Smooth muscle cell (in vitro differentiated cells): ENCODE data around the gene DPT. TPM values are rescaled to one million over a fixed set of nuclear protein-coding genes. Genes with fewer than 3 reads are reported as not detected.

Experiments
- DNase-seq: peaks from one replicate; lab custom pipeline; 2025; ENCODE audit not compliant: unreplicated experiment; lab: John Stamatoyannopoulos, UW
- H2AFZ ChIP-seq: fragments of 200-600 bp; sonication (generic); 2 replicates; pipeline ENCODE4 v1.6.0; 2016; ENCODE audit warnings: antibody characterized with exemption, low read depth, mild to moderate bottlenecking
- H3F3A ChIP-seq: fragments of 200-600 bp; sonication (generic); 2 replicates; pipeline ENCODE4 v1.6.0; 2017; ENCODE audit warnings: antibody characterized with exemption, low read depth
- H3K27ac ChIP-seq: fragments of 200-600 bp; sonication (generic); 2 replicates; pipeline ENCODE4 v1.5.1; 2016; ENCODE audit warnings: low read depth, mild to moderate bottlenecking
- H3K27me3 ChIP-seq: fragments of 200-600 bp; sonication (generic); 2 replicates; pipeline ENCODE4 v1.6.1; 2016; ENCODE audit warnings: low read depth, mild to moderate bottlenecking
- H3K36me3 ChIP-seq: fragments of 200-600 bp; sonication (generic); 2 replicates; pipeline ENCODE4 v1.5.1; 2016; ENCODE audit warnings: low read depth
- H3K4me1 ChIP-seq: fragments of 200-600 bp; sonication (generic); 2 replicates; pipeline ENCODE4 v1.5.1; 2016; ENCODE audit warnings: low read depth
- H3K4me2 ChIP-seq: fragments of 200-600 bp; sonication (generic); 2 replicates; pipeline ENCODE4 v1.6.0; 2016; ENCODE audit warnings: mild to moderate bottlenecking
- H3K4me3 ChIP-seq: fragments of 200-600 bp; sonication (generic); 2 replicates; pipeline ENCODE4 v1.5.1; 2016; ENCODE audit warnings: mild to moderate bottlenecking
- H3K79me2 ChIP-seq: fragments of 200-600 bp; sonication (generic); 2 replicates; pipeline ENCODE4 v1.6.0; 2016; ENCODE audit warnings: low read depth, mild to moderate bottlenecking
- H3K9ac ChIP-seq: fragments of 200-600 bp; sonication (generic); 2 replicates; pipeline ENCODE4 v1.6.0; 2016; ENCODE audit warnings: low read depth
- H3K9me3 ChIP-seq: fragments of 200-600 bp; sonication (generic); replicated peaks from 2 replicates; pipeline ENCODE4 v1.5.1; 2016; ENCODE audit warnings: low read depth
- H4K20me1 ChIP-seq: fragments of 200-600 bp; sonication (generic); 2 replicates; pipeline ENCODE4 v1.6.0; 2016; ENCODE audit warnings: low read depth
- CTCF ChIP-seq: fragments of 200-600 bp; sonication (generic); IDR thresholded peaks from 2 replicates; pipeline ENCODE4 v1.5.1; 2017; ENCODE audit warnings: borderline replicate concordance, mild to moderate bottlenecking, antibody characterized with exemption; ENCODE audit not compliant: insufficient read depth, poor library complexity, severe bottlenecking
- WGBS: methylation state at CpG from one replicate; pipeline ENCODE4 v1.1.7; 2016; ENCODE audit warnings: low lambda C conversion rate; 5-methylcytosine and 5-hydroxymethylcytosine counted together
- polyA plus RNA-seq: library from polyadenylated mRNA; unstranded; fragments of >200 nt; fragmentation: Nextera tagmentation; extraction: Ambion mirVana; gene quantifications from 2 replicates; pipeline ENCODE4 v1.2.1, GENCODE V29; 2016
- total RNA-seq: library from RNA; depleted of rRNA; stranded (reverse); fragments of >200 nt; gene quantifications from 2 replicates; pipeline ENCODE4 v1.2.3, GENCODE V29; 2014

The DPT gene
- total and polyA plus RNA-seq, 2 experiments from 2014 or later, result 3.1 to 13.4 TPM

- Histone ChIP-seq H3K79me2 (no peaks in the 10 kb centered on the region), H2AFZ (no peak overlapping the region), H3K27me3 (no peaks in the 10 kb centered on the region), H3K36me3 (no peaks in the 10 kb centered on the region), H3K9me3 (no peaks in the 10 kb centered on the region), H3F3A (no peaks in the 10 kb centered on the region), H3K4me1 (no peaks in the 10 kb centered on the region), H3K27ac (no peak overlapping the region), H4K20me1 (no peaks in the 10 kb centered on the region), H3K4me3 (no peak overlapping the region), H3K9ac (no peak overlapping the region), H3K4me2 (peak overlapping the region; percentile 33)
- WGBS, result 88% methylated on average over 5 of the region's 5 CpGs
- DNase-seq, result no peak
- TF ChIP-seq CTCF, result no peak
Observed at GRCh38 chr1:168729405-168729802, 398 bp upstream of the DPT start.

- no peaks in the 10 kb centered on the region for H3K36me3 ChIP-seq
- H3K4me1 ChIP-seq, result no peaks in the 10 kb centered on the region
- DNase-seq, result no peak
- no peaks in the 10 kb centered on the region for H3K79me2 ChIP-seq
- no peaks in the 10 kb centered on the region for H3F3A ChIP-seq
- no peak overlapping the region for H3K4me2 ChIP-seq
- H3K4me3 ChIP-seq, result no peak overlapping the region
- H4K20me1 ChIP-seq, result no peaks in the 10 kb centered on the region
- H3K27ac ChIP-seq, result no peak overlapping the region
- WGBS, result 100% methylated on average over 2 of the region's 2 CpGs
- H2AFZ ChIP-seq, result peak overlapping the region; percentile 46
- no peak for TF ChIP-seq CTCF
- no peaks in the 10 kb centered on the region for H3K9me3 ChIP-seq
- no peak overlapping the region for H3K9ac ChIP-seq
- H3K27me3 ChIP-seq, result no peaks in the 10 kb centered on the region
Observed at GRCh38 chr1:168726719-168727118, 2.3 kb downstream of the DPT start.

DNA sequence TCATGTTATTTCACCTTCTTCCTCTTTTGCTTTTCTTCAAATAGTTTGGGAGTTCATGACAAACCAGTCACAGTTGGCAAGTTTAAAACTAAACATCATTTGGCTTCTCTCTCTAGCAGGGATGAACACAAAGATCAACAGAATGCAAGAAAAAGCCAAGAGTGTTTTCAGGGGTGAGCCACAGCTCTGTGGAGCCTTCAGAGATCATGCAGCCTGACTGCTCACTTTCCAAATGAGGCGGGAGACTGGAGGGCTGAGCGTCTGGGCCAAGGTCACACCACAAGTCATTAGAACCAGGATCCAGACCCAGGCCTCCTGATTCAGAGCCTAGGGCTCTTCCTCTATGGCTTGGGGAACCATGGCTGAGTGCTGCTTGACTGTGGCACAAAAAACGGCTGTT, 2.7 kb downstream of the DPT start:
- H3K4me2 ChIP-seq, result no peak overlapping the region
- no peaks in the 10 kb centered on the region for H3K36me3 ChIP-seq
- no peaks in the 10 kb centered on the region for H4K20me1 ChIP-seq
- H3K27ac ChIP-seq, result no peak overlapping the region
- H3K27me3 ChIP-seq, result no peaks in the 10 kb centered on the region
- no peaks in the 10 kb centered on the region for H3K9me3 ChIP-seq
- no peak for DNase-seq
- no peak for TF ChIP-seq CTCF
- H3K4me1 ChIP-seq, result no peaks in the 10 kb centered on the region
- no peaks in the 10 kb centered on the region for H3K79me2 ChIP-seq
- H3F3A ChIP-seq, result no peaks in the 10 kb centered on the region
- no peak overlapping the region for H3K4me3 ChIP-seq
- H3K9ac ChIP-seq, result no peak overlapping the region
- 62% methylated on average over 3 of the region's 3 CpGs for WGBS
- H2AFZ ChIP-seq, result peak overlapping the region; percentile 46

DNA sequence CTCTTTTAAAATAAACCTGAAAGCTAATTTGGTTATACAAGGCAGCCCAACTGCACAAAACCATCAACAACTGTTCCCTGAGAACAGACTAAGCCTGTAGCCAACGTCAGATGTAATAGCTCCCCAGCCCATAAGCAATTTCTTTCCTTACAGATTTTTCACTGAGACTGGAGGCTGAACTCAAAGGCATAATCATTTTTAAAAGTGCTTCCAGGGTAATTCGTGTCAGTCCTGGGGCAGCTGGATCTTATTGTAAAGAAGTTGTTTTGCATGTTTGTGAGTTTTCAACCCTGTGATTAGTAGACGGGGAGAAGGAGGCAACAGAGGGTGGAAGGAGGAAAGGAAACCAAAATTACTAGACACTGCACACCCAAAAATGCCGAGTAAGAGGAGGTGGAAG, 3.2 kb downstream of the DPT start:
- whole genome bisulfite sequencing, result 74% methylated on average over 4 of the region's 4 CpGs
- no peaks in the 10 kb centered on the region for H3K4me1 ChIP-seq
- no peaks in the 10 kb centered on the region for H4K20me1 ChIP-seq
- no peak overlapping the region for H3K4me3 ChIP-seq
- no peak overlapping the region for H3K27ac ChIP-seq
- no peak overlapping the region for H3K4me2 ChIP-seq
- no peaks in the 10 kb centered on the region for H3K36me3 ChIP-seq
- no peak for TF ChIP-seq CTCF
- H3K9ac ChIP-seq, result no peak overlapping the region
- H3K79me2 ChIP-seq, result no peaks in the 10 kb centered on the region
- DNase-seq, result no peak
- no peaks in the 10 kb centered on the region for H3K27me3 ChIP-seq
- no peaks in the 10 kb centered on the region for H3K9me3 ChIP-seq
- peak overlapping the region; percentile 46 for H2AFZ ChIP-seq
- H3F3A ChIP-seq, result no peaks in the 10 kb centered on the region
